Gastroesophageal sphincter (tissue), 3 donors: Measurements from ENCODE around the gene C1QTNF9B.

Experiments
- CTCF ChIP-seq, 4 experiments: fragments of 200-600 bp in 2 of 4; fragments of 450-650 bp in 2 of 4; sonication (generic) in 1 of 4; IDR thresholded peaks; one replicate each; pipeline ENCODE4 v1.5.1; 2017 to 2019; ENCODE audit warnings: antibody characterized with exemption in 4 of 4, mild to moderate bottlenecking in 2 of 4, moderate library complexity in 2 of 4
- EP300 ChIP-seq: sonication (generic); formaldehyde crosslinking; IDR thresholded peaks from one replicate; pipeline ENCODE4 v1.6.1; 2017; ENCODE audit warnings: antibody characterized with exemption, mild to moderate bottlenecking
- POLR2A ChIP-seq, 2 donors: fragments of 450-650 bp; IDR thresholded peaks; one replicate each; pipeline ENCODE4 v1.6.1; 2017; ENCODE audit warnings: antibody characterized with exemption in 2 of 2, mild to moderate bottlenecking in 2 of 2, moderate library complexity in 1 of 2
- POLR2AphosphoS5 ChIP-seq: sonication (generic); formaldehyde crosslinking; IDR thresholded peaks from one replicate; pipeline ENCODE4 v1.6.1; 2017; ENCODE audit warnings: antibody characterized with exemption

GRCh38 chr13:23852351-23852750 lies 45.0 kb downstream of the C1QTNF9B start:
- TF ChIP-seq CTCF (IDR thresholded peaks at IDR 0.05), result no peak
- TF ChIP-seq POLR2AphosphoS5, result no peak
- no peak for TF ChIP-seq EP300
- no peak for TF ChIP-seq POLR2A (IDR thresholded peaks at IDR 0.05)
